OCI-LY7 (cell line): ENCODE measurements around the gene PRR20A.
"Not testable (repeated sequence)": the region's sequence is repeated elsewhere in the genome, so short reads cannot be mapped to it uniquely, and the experiment has no call there.

Experiments
- EZH2phosphoT487 ChIP-seq: fragments of 200-600 bp; sonication (generic); IDR thresholded peaks from 2 replicates; pipeline ENCODE4 v1.6.1; 2018; ENCODE audit warnings: low read depth, borderline replicate concordance, mild to moderate bottlenecking, mixed run types, antibody characterized with exemption, low read length, moderate library complexity, mixed read lengths
- TF ChIP-seq, protein P1 (sequence below): fragments of 200-600 bp; sonication (generic); conservative IDR thresholded peaks from 2 replicates; pipeline ENCODE4 v1.5.1; 2014; ENCODE audit warnings: mild to moderate bottlenecking, antibody characterized with exemption, low read length, moderate library complexity, mixed read lengths

DNA sequence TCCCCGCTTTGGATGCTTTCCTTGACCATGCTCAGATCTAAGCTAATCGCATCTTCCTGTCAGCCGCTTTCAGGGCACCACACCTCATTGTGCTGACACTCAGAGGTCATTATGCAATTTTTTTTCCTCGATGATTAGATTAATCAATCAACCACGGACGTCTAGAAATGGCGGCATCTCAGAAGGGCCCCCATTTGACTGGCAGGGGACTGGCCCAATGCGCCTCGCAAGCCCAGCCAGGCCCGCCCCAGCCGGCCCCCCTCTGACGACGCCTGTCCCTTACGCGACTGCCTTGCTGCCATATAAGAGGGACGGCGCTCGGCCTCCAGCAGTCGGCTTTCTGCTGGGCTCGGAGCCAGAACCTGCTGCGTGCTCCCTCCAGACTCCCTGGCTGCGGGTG lies 19.6 kb downstream of the PRR20A start, which contains the start of gene PRR20D:
- TF ChIP-seq, protein P1, sequence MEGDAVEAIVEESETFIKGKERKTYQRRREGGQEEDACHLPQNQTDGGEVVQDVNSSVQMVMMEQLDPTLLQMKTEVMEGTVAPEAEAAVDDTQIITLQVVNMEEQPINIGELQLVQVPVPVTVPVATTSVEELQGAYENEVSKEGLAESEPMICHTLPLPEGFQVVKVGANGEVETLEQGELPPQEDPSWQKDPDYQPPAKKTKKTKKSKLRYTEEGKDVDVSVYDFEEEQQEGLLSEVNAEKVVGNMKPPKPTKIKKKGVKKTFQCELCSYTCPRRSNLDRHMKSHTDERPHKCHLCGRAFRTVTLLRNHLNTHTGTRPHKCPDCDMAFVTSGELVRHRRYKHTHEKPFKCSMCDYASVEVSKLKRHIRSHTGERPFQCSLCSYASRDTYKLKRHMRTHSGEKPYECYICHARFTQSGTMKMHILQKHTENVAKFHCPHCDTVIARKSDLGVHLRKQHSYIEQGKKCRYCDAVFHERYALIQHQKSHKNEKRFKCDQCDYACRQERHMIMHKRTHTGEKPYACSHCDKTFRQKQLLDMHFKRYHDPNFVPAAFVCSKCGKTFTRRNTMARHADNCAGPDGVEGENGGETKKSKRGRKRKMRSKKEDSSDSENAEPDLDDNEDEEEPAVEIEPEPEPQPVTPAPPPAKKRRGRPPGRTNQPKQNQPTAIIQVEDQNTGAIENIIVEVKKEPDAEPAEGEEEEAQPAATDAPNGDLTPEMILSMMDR, result not testable (repeated sequence)
- TF ChIP-seq EZH2phosphoT487, result not testable (repeated sequence)
